Activated CD8-positive, alpha-beta memory T cell treated with anti-CD3 and anti-CD28 coated beads, Interleukin-2, amount 10 ng/mL, durations not matched to agents 7 days and 5 days (primary cell): ENCODE results near the gene CADM4. TPM values are rescaled to one million over a fixed set of nuclear protein-coding genes. Genes with fewer than 3 reads are reported as not detected.
"Not testable (repeated sequence)": the region's sequence is repeated elsewhere in the genome, so short reads cannot be mapped to it uniquely, and the experiment has no call there.

Experiments
- ATAC-seq: fragments of 150-1000 bp; cut with Tn5 transposase; one replicate; pipeline ENCODE4 v1.10.0; 2021; ENCODE audit warnings: moderate library complexity
- CTCF ChIA-PET: fragments of 350-600 bp; sonication (Branson Sonifier 250); formaldehyde crosslinking; loops from one replicate; lab custom pipeline; 2021; ENCODE audit warnings: antibody characterized with exemption; lab: Charles Lee
- DNase-seq: peaks from one replicate; pipeline ENCODE4 v3.0.0-alpha.2; 2020
- H3K27ac Mint-ChIP-seq: one replicate; pipeline ENCODE4 v1.8.0; 2021; ENCODE audit warnings: mild to moderate bottlenecking, mixed read lengths
- H3K27me3 Mint-ChIP-seq: one replicate; pipeline ENCODE4 v1.8.0; 2021; ENCODE audit warnings: mixed read lengths
- H3K36me3 Mint-ChIP-seq: one replicate; pipeline ENCODE4 v1.8.0; 2021; ENCODE audit warnings: mild to moderate bottlenecking, mixed read lengths
- H3K4me1 Mint-ChIP-seq: one replicate; pipeline ENCODE4 v1.8.0; 2021; ENCODE audit warnings: mixed read lengths
- H3K4me3 Mint-ChIP-seq: one replicate; pipeline ENCODE4 v1.8.0; 2021; ENCODE audit warnings: mild to moderate bottlenecking, moderate library complexity, mixed read lengths
- H3K9me3 Mint-ChIP-seq: one replicate; pipeline ENCODE4 v1.8.0; 2022; ENCODE audit warnings: low read depth, mixed read lengths
- total RNA-seq, 2 experiments: library from RNA; stranded (reverse); gene quantifications; one replicate each; pipeline ENCODE4 v1.2.3, GENCODE V29; 2021

Gene CADM4
- total RNA-seq, 2 experiments from 2014 or later, result 0.09 to 0.12 TPM

DNA sequence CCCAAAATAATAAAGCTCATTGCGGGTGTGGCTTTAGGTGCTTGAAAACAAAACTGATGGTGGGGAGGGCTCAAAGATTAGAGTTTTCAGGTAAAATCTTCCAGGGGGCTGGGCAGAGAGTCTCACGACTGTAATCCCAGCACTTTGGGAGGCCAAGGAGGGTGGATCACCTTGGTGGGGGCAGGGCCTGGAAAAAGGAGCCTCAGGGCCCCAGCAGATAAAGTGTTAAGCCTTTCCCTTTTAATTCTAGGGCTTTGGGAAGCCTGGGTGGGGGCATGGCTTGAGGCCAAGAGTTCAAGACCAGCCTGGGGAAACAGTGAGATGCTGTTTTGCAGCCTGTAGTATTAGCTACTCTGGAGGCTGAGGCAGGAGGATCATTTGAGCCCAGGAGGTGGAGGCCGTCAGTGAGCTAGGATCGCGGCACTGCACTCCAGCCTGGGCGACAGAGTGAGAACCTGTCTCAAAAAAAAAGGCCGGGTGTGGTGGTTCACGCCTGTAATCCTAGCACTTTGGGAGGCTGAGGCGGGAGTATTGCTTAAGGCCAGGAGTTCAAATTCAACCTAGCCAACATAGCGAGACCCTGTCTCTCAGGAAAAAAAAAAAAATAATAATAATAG, 45.5 kb downstream of the CADM4 start:
- no peaks in the 10 kb centered on the region for H3K9me3 Mint-ChIP-seq
- CTCF ChIA-PET, result interaction anchor here (0.7 to 6.4 kb wide), 34 partner anchors 12 to 216 kb away, joined by 3 to 173 read pairs (median 5); partner anchors contain the start of genes ETHE1, PHLDB3, PINLYP and XRCC1
- peak overlapping the region; percentile 63 for H3K27ac Mint-ChIP-seq
- ATAC-seq (no peak), DNase-seq (no peak)
- H3K4me3 Mint-ChIP-seq, result peak overlapping the region; percentile 39
- H3K27me3 Mint-ChIP-seq, result no peaks in the 10 kb centered on the region
- peaks cover 9% of the 10 kb centered on the region for H3K36me3 Mint-ChIP-seq
- peaks cover 37% of the 10 kb centered on the region for H3K4me1 Mint-ChIP-seq

DNA sequence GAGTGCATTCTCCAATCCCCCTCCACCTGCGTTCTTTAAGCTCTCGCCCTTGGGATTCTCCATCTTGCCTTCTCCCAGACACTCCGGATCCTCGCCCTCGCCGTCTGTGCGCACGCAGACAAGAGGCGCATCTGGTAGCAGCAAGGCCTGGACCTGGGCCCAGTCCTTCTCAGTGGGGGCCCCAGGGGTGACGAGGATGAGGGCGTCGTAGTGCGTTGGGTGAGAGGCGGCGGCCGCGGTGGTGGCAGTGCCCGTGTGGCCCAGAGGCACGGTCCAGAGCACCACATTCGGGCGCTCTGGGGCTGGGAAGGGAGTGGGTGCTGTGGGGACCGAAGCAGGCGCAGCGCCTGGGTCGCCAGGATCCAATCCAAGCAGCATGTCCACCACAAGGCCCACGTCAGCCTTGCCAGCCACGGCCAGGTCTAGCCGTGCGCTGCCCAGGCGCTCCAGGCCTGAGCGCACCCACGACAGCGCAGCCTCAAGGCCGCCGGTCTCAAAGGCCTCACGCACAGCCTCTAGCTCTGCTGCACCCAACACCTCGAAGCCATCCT, 46.8 kb downstream of the CADM4 start:
- H3K36me3 Mint-ChIP-seq, result peaks cover 11% of the 10 kb centered on the region
- H3K4me1 Mint-ChIP-seq, result peaks cover 33% of the 10 kb centered on the region
- H3K27me3 Mint-ChIP-seq, result no peaks in the 10 kb centered on the region
- no peaks in the 10 kb centered on the region for H3K9me3 Mint-ChIP-seq
- H3K27ac Mint-ChIP-seq, result no peak overlapping the region
- CTCF ChIA-PET, result interaction anchor here (2.9 to 6.4 kb wide), 5 partner anchors 18 to 75 kb away, joined by 9 to 173 read pairs (median 23); partner anchors contain the start of genes PINLYP and XRCC1
- DNase-seq (no peak), ATAC-seq (no peak)
- H3K4me3 Mint-ChIP-seq, result no peak overlapping the region

- Mint-ChIP-seq H3K9me3 (no peaks in the 10 kb centered on the region), H3K36me3 (peaks cover 11% of the 10 kb centered on the region), H3K27me3 (no peaks in the 10 kb centered on the region), H3K4me1 (peaks cover 26% of the 10 kb centered on the region), H3K27ac (no peak overlapping the region), H3K4me3 (no peak overlapping the region)
- CTCF ChIA-PET, result interaction anchor here (0.9 to 6.4 kb wide), 2 partner anchors 10 to 36 kb away, joined by 4 to 173 read pairs; no protein-coding TSS in a partner anchor
- no peak for DNase-seq
- ATAC-seq, result no peak
These were observed 47.5 kb downstream of the CADM4 start for GRCh38 chr19:43591904-43592772.

GRCh38 chr19:43589678-43590077, 50.0 kb downstream of the CADM4 start:
- ATAC-seq (no peak), DNase-seq (no peak)
- peak overlapping the region; percentile 72 for H3K27ac Mint-ChIP-seq
- no peaks in the 10 kb centered on the region for H3K27me3 Mint-ChIP-seq
- H3K4me1 Mint-ChIP-seq, result peaks cover 26% of the 10 kb centered on the region
- H3K4me3 Mint-ChIP-seq, result no peak overlapping the region
- no peaks in the 10 kb centered on the region for H3K9me3 Mint-ChIP-seq
- CTCF ChIA-PET, result interaction anchor here (0.7 to 2.7 kb wide), 3 partner anchors 31 to 143 kb away, joined by 3 to 14 read pairs (median 11); no protein-coding TSS in a partner anchor
- peaks cover 21% of the 10 kb centered on the region for H3K36me3 Mint-ChIP-seq

DNA sequence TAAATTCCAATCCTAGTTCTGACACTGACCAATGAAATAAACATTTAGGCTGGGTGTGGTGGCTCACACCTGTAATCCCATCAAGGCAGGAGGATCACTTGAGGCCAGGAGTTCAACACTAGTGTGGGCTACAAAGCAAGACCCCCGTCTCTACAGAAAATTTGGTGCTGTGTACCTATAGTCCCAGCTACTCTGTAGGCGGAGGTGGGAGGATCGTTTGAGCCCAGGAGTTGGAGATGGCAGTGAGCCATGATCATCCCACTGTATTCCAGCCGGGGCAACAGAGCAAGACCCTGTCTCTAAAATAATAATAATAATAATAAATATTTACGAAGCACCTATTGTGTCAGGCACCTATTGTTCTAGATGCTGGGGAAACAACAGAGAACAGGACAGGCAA, 50.4 kb downstream of the CADM4 start:
- DNase-seq (no peak), ATAC-seq (no peak)
- H3K27ac Mint-ChIP-seq, result peak overlapping the region; percentile 72
- H3K4me3 Mint-ChIP-seq, result no peak overlapping the region
- peaks cover 25% of the 10 kb centered on the region for H3K4me1 Mint-ChIP-seq
- H3K9me3 Mint-ChIP-seq, result no peaks in the 10 kb centered on the region
- peaks cover 24% of the 10 kb centered on the region for H3K36me3 Mint-ChIP-seq
- CTCF ChIA-PET, result interaction anchor here (0.7 to 2.7 kb wide), 3 partner anchors 30 to 142 kb away, joined by 3 to 14 read pairs (median 11); no protein-coding TSS in a partner anchor
- H3K27me3 Mint-ChIP-seq, result no peaks in the 10 kb centered on the region

GRCh38 chr19:43587029-43587428, 52.6 kb downstream of the CADM4 start:
- peaks cover 34% of the 10 kb centered on the region for H3K4me1 Mint-ChIP-seq
- H3K4me3 Mint-ChIP-seq, CTCF ChIA-PET, H3K27ac Mint-ChIP-seq, H3K9me3 Mint-ChIP-seq, ATAC-seq, DNase-seq, H3K27me3 Mint-ChIP-seq: not testable (repeated sequence)
- H3K36me3 Mint-ChIP-seq, result peaks cover 21% of the 10 kb centered on the region

- no peaks in the 10 kb centered on the region for H3K9me3 Mint-ChIP-seq
- no peak overlapping the region for H3K27ac Mint-ChIP-seq
- CTCF ChIA-PET, result interaction anchor here (7.9 kb wide), 1 partner anchor 9 kb away, joined by 53 read pairs; the partner anchor contains the start of gene IRGQ
- H3K4me1 Mint-ChIP-seq, result peaks cover 40% of the 10 kb centered on the region
- H3K36me3 Mint-ChIP-seq, result peaks cover 21% of the 10 kb centered on the region
- ATAC-seq (no peak), DNase-seq (no peak)
- no peak overlapping the region for H3K4me3 Mint-ChIP-seq
- no peaks in the 10 kb centered on the region for H3K27me3 Mint-ChIP-seq
These were observed 53.3 kb downstream of the CADM4 start for GRCh38 chr19:43586346-43586745.

GRCh38 chr19:43584484-43584883, 55.2 kb downstream of the CADM4 start:
- H3K9me3 Mint-ChIP-seq, result no peaks in the 10 kb centered on the region
- H3K36me3 Mint-ChIP-seq, result peaks cover 18% of the 10 kb centered on the region
- H3K4me3 Mint-ChIP-seq, result no peak overlapping the region
- DNase-seq, result no peak
- CTCF ChIA-PET, result interaction anchor here (0.8 to 7.9 kb wide), 7 partner anchors 10 to 138 kb away, joined by 3 to 53 read pairs (median 4); partner anchors contain the start of gene IRGQ
- no peak for ATAC-seq
- peaks cover 45% of the 10 kb centered on the region for H3K4me1 Mint-ChIP-seq
- H3K27ac Mint-ChIP-seq, result peak overlapping the region; percentile 83
- no peaks in the 10 kb centered on the region for H3K27me3 Mint-ChIP-seq

GRCh38 chr19:43582495-43582894, 57.2 kb downstream of the CADM4 start:
- H3K4me1 Mint-ChIP-seq, result peaks cover 51% of the 10 kb centered on the region
- DNase-seq (no peak), ATAC-seq (no peak)
- H3K27me3 Mint-ChIP-seq, result no peaks in the 10 kb centered on the region
- H3K4me3 Mint-ChIP-seq, result no peak overlapping the region
- peaks cover 17% of the 10 kb centered on the region for H3K36me3 Mint-ChIP-seq
- H3K27ac Mint-ChIP-seq, result peak overlapping the region; percentile 89
- CTCF ChIA-PET, result interaction anchor here (1.0 to 7.9 kb wide), 3 partner anchors 9 to 28 kb away, joined by 4 to 53 read pairs (median 20); partner anchors contain the start of gene IRGQ
- H3K9me3 Mint-ChIP-seq, result no peaks in the 10 kb centered on the region

- CTCF ChIA-PET, result interaction anchor here (1.5 to 7.9 kb wide), 4 partner anchors 13 to 45 kb away, joined by 3 to 53 read pairs (median 15); partner anchors contain the start of gene IRGQ
- Mint-ChIP-seq H3K4me1 (peaks cover 58% of the 10 kb centered on the region), H3K9me3 (no peaks in the 10 kb centered on the region), H3K27me3 (no peaks in the 10 kb centered on the region), H3K36me3 (peaks cover 15% of the 10 kb centered on the region), H3K27ac (peak overlapping the region; percentile 89), H3K4me3 (peak overlapping the region; percentile 82)
- no peak for ATAC-seq
- DNase-seq, result no peak
These were observed 58.2 kb downstream of the CADM4 start for GRCh38 chr19:43581467-43581866.

DNA sequence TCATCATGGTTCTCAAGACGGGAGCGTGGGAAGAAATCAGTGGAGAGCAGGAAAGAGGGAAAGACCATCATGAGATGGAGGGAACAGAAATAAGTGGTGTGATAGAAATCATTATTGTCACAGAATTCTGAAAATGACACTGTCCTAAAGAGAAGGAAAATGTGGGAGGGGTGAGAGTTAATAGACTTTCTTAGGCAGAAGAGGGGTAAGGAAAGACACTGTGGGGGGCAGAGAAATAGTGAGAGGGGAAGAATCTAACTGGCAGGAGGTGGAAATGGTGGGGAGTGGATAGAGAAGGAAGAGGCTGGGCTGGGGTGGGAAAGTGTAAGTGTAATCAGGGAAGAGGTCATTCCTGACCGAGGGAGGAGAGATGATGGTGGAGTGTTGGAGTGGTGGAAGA, 60.9 kb downstream of the CADM4 start:
- Mint-ChIP-seq H3K27me3 (no peaks in the 10 kb centered on the region), H3K27ac (peak overlapping the region; percentile 59), H3K4me3 (peak overlapping the region; percentile 82), H3K9me3 (no peaks in the 10 kb centered on the region), H3K4me1 (peaks cover 66% of the 10 kb centered on the region), H3K36me3 (peaks cover 3% of the 10 kb centered on the region)
- ATAC-seq, result no peak
- CTCF ChIA-PET, result interaction anchor here (1.4 to 7.9 kb wide), 3 partner anchors 16 to 24 kb away, joined by 9 to 53 read pairs (median 10); partner anchors contain the start of gene IRGQ
- no peak for DNase-seq

- H3K4me3 Mint-ChIP-seq, result peak overlapping the region; percentile 95
- no peaks in the 10 kb centered on the region for H3K9me3 Mint-ChIP-seq
- H3K27ac Mint-ChIP-seq, result peak overlapping the region; percentile 63
- no peaks in the 10 kb centered on the region for H3K27me3 Mint-ChIP-seq
- ATAC-seq (no peak), DNase-seq (no peak)
- H3K4me1 Mint-ChIP-seq, result peaks cover 48% of the 10 kb centered on the region
- peaks cover 5% of the 10 kb centered on the region for H3K36me3 Mint-ChIP-seq
- CTCF ChIA-PET, result interaction anchor here (2.9 to 3.0 kb wide), 2 partner anchors 19 to 21 kb away, joined by 17 to 38 read pairs; partner anchors contain the start of genes IRGQ and ZNF576
These were observed 63.4 kb downstream of the CADM4 start for GRCh38 chr19:43575955-43576878.
